ENCODE data around the gene LDLRAD3. TPM values are rescaled to one million over a fixed set of nuclear protein-coding genes. Genes with fewer than 3 reads are reported as not detected.

Gene LDLRAD3
- total and polyA plus RNA-seq, 4 experiments from 2014 or later: not detected

DNA sequence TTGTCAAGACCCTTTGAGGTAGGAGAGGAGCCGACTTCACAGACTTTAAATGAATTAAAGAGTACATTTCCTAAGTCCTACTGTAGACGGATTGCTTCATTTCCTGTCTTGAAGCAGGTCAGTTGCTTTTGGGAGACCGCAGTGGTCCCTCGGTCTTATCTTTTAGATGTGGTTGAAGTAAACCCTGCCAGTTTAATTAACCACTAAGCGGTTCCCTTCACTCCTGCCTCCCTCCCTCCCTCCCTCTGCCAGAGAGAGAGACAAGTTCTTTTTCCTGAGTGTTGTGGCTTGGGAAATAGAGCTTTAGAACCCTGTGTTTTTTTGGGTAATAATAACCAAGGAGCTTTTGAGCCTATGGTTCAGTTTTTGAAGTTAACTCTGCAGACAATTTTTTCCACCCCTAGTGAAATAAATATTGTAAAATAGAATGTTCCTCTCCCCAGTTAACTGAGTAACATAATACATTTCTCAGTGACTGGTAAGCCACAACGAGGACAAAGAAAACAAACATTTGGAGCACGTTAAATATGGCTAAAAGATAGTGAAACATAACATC is 147.5 kb downstream of the LDLRAD3 start:
- no peak overlapping the region for H3K27ac ChIP-seq (ENCODE audit: low read depth, low read length)
- Mint-ChIP-seq H3K9me3 (peaks cover 0 to 11% (median 3%) of the 10 kb centered on the region in 8 donors), H3K27ac (no peak overlapping the region), H3K4me3 (no peak overlapping the region), H3K27me3 (peaks cover 15 to 24% of the 10 kb centered on the region in 2 donors), H3K4me1 (no peaks in the 10 kb centered on the region), H3K36me3 (no peaks in the 10 kb centered on the region)
- no peaks in the 10 kb centered on the region for H3K36me3 ChIP-seq (ENCODE audit: insufficient read depth, low read length)
- no peaks in the 10 kb centered on the region for H3K9me3 ChIP-seq (ENCODE audit: control insufficient read depth in 1 of 2, low read length in 2 of 2)
- ChIA-PET CTCF (ENCODE audit: partially characterized antibody) (no interaction called here), POLR2A (ENCODE audit: partially characterized antibody) (no interaction called here)
- H3K27me3 ChIP-seq (ENCODE audit: insufficient read depth, low read length): no peaks in the 10 kb centered on the region
- intact Hi-C loops (cut with micrococcal nuclease): no loop called here
- H3K4me3 ChIP-seq (ENCODE audit: low read length in 2 of 2): no peak overlapping the region
- H3K4me1 ChIP-seq (ENCODE audit: insufficient read depth, low read length): no peaks in the 10 kb centered on the region
- no peak for DNase-seq

DNA sequence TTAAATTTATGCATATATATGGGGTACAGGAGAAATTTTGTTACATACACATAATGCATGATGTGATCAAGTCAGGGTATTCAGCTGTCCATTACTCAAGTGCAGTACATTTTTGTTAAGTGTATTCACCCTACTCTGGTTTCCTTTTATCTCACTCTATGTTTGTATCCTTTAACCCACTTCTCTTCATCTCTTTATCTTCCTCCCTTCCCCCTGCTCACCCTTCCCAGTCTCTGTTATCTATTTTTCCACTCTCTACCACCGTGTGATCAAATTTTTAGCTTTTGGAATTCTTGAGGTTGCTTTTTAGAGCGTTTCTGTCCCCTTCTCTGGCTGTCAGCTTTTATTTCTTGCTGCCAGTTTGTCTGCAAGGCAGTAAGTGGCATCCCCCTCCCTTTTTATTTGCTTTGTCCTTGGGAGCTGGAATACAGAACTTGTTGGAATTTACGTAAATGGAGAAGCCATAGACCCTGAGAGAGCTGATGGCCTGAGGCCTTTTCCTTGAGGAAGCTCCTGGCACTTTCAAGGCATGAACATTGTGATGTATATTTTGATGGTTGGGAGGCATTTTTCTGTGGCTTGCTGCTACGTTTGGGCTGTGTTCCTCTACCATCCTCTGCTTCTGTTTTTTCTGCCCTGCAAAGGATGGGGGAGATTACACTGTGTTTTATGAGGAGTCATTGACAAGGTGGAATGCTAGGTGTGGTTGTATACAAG is 148.6 kb downstream of the LDLRAD3 start:
- no peak for DNase-seq
- Histone ChIP-seq H3K36me3 (ENCODE audit: insufficient read depth, low read length) (no peaks in the 10 kb centered on the region), H3K27ac (ENCODE audit: low read depth, low read length) (no peak overlapping the region), H3K4me1 (ENCODE audit: insufficient read depth, low read length) (no peaks in the 10 kb centered on the region), H3K27me3 (ENCODE audit: insufficient read depth, low read length) (no peaks in the 10 kb centered on the region), H3K4me3 (ENCODE audit: low read length in 2 of 2) (no peak overlapping the region), H3K9me3 (ENCODE audit: control insufficient read depth in 1 of 2, low read length in 2 of 2) (no peaks in the 10 kb centered on the region)
- Mint-ChIP-seq H3K4me3 (no peak overlapping the region), H3K4me1 (no peaks in the 10 kb centered on the region), H3K9me3 (peaks cover 0 to 8% (median 3%) of the 10 kb centered on the region in 8 donors), H3K27ac (no peak overlapping the region), H3K36me3 (no peaks in the 10 kb centered on the region), H3K27me3 (peaks cover 15 to 24% of the 10 kb centered on the region in 2 donors)
- intact Hi-C loops (cut with micrococcal nuclease): no loop called here
- ChIA-PET CTCF (ENCODE audit: partially characterized antibody) (interaction anchor here (1.0 kb wide), 1 partner anchor 26 kb away, joined by 3 read pairs; no protein-coding TSS in a partner anchor), POLR2A (ENCODE audit: partially characterized antibody) (no interaction called here)

DNA sequence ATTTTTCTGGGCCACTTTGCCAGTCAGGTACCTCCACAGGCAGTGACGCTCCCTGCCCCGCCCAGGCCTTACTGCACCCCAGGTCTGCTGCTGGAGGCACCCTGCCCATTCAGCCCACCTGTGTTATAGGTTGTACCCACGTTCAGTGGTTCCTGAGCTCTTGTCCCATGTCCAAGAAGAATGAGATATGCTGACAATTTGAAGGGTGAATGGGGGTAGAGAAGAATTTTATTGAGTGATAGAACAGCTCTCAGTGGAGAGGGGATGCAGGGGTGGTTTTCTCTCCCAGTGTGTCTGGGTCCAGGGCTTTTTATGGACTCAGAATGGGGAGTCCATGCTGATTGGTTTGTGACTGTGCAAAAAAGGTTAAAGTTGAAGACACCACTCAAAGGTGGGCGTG is 149.7 kb downstream of the LDLRAD3 start:
- intact Hi-C loops (cut with micrococcal nuclease): no loop called here
- Histone ChIP-seq H3K36me3 (ENCODE audit: insufficient read depth, low read length) (no peaks in the 10 kb centered on the region), H3K4me1 (ENCODE audit: insufficient read depth, low read length) (no peaks in the 10 kb centered on the region), H3K27me3 (ENCODE audit: insufficient read depth, low read length) (no peaks in the 10 kb centered on the region), H3K9me3 (ENCODE audit: control insufficient read depth in 1 of 2, low read length in 2 of 2) (no peaks in the 10 kb centered on the region), H3K27ac (ENCODE audit: low read depth, low read length) (no peak overlapping the region), H3K4me3 (ENCODE audit: low read length in 2 of 2) (no peak overlapping the region)
- no peak for DNase-seq
- Mint-ChIP-seq H3K36me3 (no peaks in the 10 kb centered on the region), H3K27me3 (peaks cover 15 to 24% of the 10 kb centered on the region in 2 donors), H3K4me3 (no peak overlapping the region), H3K9me3 (peaks cover 0 to 7% (median 1%) of the 10 kb centered on the region in 8 donors), H3K27ac (no peak overlapping the region), H3K4me1 (no peaks in the 10 kb centered on the region)
- ChIA-PET CTCF (ENCODE audit: partially characterized antibody) (no interaction called here), POLR2A (ENCODE audit: partially characterized antibody) (no interaction called here)

DNA sequence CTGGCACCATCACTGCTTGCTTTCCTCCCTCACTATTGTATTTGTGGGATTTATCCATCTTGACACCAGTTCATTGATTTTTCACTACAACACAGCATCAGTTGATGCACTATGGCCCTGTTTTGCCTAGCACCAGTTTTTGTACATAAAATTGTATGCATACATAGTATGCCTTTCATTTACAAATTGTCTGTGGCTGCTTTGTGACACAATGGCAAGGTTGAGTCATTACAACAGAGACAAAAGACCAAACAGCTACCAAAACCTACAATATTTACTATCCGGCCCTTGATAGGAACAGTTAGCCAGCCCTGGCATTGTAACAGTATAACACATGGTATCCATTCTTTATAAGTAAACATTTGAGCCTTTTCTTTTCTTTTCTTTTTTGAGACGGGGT is 150.3 kb downstream of the LDLRAD3 start:
- H3K27me3 Mint-ChIP-seq: peaks cover 17 to 26% of the 10 kb centered on the region in 2 donors
- no peaks in the 10 kb centered on the region for H3K4me1 Mint-ChIP-seq
- H3K36me3 Mint-ChIP-seq: no peaks in the 10 kb centered on the region
- H3K27me3 ChIP-seq (ENCODE audit: insufficient read depth, low read length): no peaks in the 10 kb centered on the region
- no peak overlapping the region for H3K4me3 ChIP-seq (ENCODE audit: low read length in 2 of 2)
- H3K36me3 ChIP-seq (ENCODE audit: insufficient read depth, low read length): no peaks in the 10 kb centered on the region
- ChIA-PET POLR2A (ENCODE audit: partially characterized antibody) (no interaction called here), CTCF (ENCODE audit: partially characterized antibody) (no interaction called here)
- no peak overlapping the region for H3K27ac Mint-ChIP-seq
- peaks cover 0 to 7% (median 0%) of the 10 kb centered on the region in 8 donors for H3K9me3 Mint-ChIP-seq
- intact Hi-C loops (cut with micrococcal nuclease): no loop called here
- H3K4me1 ChIP-seq (ENCODE audit: insufficient read depth, low read length): no peaks in the 10 kb centered on the region
- H3K4me3 Mint-ChIP-seq: no peak overlapping the region
- no peaks in the 10 kb centered on the region for H3K9me3 ChIP-seq (ENCODE audit: control insufficient read depth in 1 of 2, low read length in 2 of 2)
- DNase-seq: no peak
- H3K27ac ChIP-seq (ENCODE audit: low read depth, low read length): no peak overlapping the region

DNA sequence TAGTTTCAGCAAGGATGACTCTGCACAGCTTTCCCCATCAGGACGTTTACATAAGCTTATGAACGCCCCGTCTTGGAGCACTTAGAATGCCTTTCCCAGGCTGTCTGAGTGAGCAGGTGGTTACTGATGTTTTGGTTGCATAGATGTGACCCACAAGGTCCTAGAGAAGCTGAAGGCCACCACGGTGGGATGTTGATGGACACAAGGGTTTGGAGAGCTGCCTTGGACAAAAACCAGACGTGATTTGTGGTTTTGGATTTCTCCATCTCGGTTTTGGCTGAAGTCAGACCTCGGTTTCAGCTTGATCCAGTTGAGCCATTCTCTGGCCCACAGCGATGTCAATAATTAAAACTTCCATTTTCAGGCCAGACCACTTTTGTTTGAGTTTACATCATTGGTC is 151.9 kb downstream of the LDLRAD3 start:
- DNase-seq: no peak
- CTCF ChIA-PET (ENCODE audit: partially characterized antibody): no interaction called here
- POLR2A ChIA-PET (ENCODE audit: partially characterized antibody): no interaction called here
- Histone ChIP-seq H3K27ac (ENCODE audit: low read depth, low read length) (no peak overlapping the region), H3K27me3 (ENCODE audit: insufficient read depth, low read length) (no peaks in the 10 kb centered on the region), H3K4me1 (ENCODE audit: insufficient read depth, low read length) (no peaks in the 10 kb centered on the region), H3K4me3 (ENCODE audit: low read length in 2 of 2) (no peak overlapping the region), H3K36me3 (ENCODE audit: insufficient read depth, low read length) (no peaks in the 10 kb centered on the region), H3K9me3 (ENCODE audit: control insufficient read depth in 1 of 2, low read length in 2 of 2) (no peaks in the 10 kb centered on the region)
- no peaks in the 10 kb centered on the region for H3K4me1 Mint-ChIP-seq
- H3K36me3 Mint-ChIP-seq: no peaks in the 10 kb centered on the region
- peaks cover 0 to 7% (median 0%) of the 10 kb centered on the region in 8 donors for H3K9me3 Mint-ChIP-seq
- H3K27me3 Mint-ChIP-seq: peaks cover 14 to 20% of the 10 kb centered on the region in 2 donors
- no peak overlapping the region for H3K4me3 Mint-ChIP-seq
- intact Hi-C loops (cut with micrococcal nuclease): no loop called here
- no peak overlapping the region for H3K27ac Mint-ChIP-seq

DNA sequence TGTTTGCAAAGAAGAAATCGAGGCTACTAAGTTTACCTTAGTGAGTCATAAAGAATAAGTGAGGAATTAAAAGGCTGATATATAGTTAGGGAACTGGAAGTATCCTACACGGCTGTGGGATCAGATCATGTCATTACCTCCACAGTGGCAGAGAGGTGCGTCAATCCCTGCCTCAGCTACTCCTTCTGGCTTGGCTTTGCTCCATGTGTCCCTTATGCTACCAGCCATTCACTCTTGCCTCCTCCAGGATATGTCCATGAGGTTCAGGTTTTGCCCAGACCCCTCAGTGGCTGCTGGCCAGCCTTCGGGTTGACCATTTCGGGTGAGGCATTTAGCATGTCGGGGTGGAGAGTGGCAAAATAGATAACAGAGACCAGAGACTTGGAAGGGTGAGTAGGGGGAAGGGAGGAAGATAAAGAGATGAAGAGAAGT is 153.4 kb downstream of the LDLRAD3 start:
- Mint-ChIP-seq H3K27ac (no peak overlapping the region), H3K4me3 (no peak overlapping the region), H3K36me3 (no peaks in the 10 kb centered on the region), H3K27me3 (peaks cover 11 to 13% of the 10 kb centered on the region in 2 donors), H3K9me3 (peaks cover 0 to 7% (median 0%) of the 10 kb centered on the region in 8 donors), H3K4me1 (no peaks in the 10 kb centered on the region)
- Histone ChIP-seq H3K27me3 (ENCODE audit: insufficient read depth, low read length) (no peaks in the 10 kb centered on the region), H3K4me1 (ENCODE audit: insufficient read depth, low read length) (no peaks in the 10 kb centered on the region), H3K27ac (ENCODE audit: low read depth, low read length) (no peak overlapping the region), H3K36me3 (ENCODE audit: insufficient read depth, low read length) (no peaks in the 10 kb centered on the region), H3K9me3 (ENCODE audit: control insufficient read depth in 1 of 2, low read length in 2 of 2) (no peaks in the 10 kb centered on the region), H3K4me3 (ENCODE audit: low read length in 2 of 2) (no peak overlapping the region)
- no peak for DNase-seq
- intact Hi-C loops (cut with micrococcal nuclease): no loop called here
- ChIA-PET POLR2A (ENCODE audit: partially characterized antibody) (no interaction called here), CTCF (ENCODE audit: partially characterized antibody) (no interaction called here)

DNA sequence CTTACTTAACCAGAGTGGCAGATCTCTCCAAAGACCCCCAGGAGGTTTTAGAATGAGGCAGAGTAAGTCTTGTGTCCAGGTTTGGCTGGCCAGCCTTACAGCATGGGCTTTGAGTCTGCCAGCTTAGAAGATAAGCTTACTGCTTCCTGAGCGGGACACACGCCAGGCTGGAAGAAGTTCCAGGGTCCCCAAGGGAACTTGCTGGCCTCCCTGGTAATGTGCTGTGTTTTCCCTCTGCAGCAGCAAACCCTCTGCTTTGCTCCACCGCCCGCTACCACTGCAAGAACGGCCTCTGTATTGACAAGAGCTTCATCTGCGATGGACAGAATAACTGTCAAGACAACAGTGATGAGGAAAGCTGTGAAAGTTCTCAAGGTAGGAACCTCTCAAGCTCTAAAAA is 154.2 kb downstream of the LDLRAD3 start:
- intact Hi-C loops (cut with micrococcal nuclease): no loop called here
- no peak overlapping the region for H3K4me3 ChIP-seq (ENCODE audit: low read length in 2 of 2)
- DNase-seq: no peak
- no peak overlapping the region for H3K27ac ChIP-seq (ENCODE audit: low read depth, low read length)
- Mint-ChIP-seq H3K9me3 (peaks cover 0 to 7% (median 0%) of the 10 kb centered on the region in 8 donors), H3K36me3 (no peaks in the 10 kb centered on the region), H3K4me1 (no peaks in the 10 kb centered on the region), H3K27me3 (peaks cover 7 to 11% of the 10 kb centered on the region in 2 donors), H3K27ac (no peak overlapping the region), H3K4me3 (no peak overlapping the region)
- H3K36me3 ChIP-seq (ENCODE audit: insufficient read depth, low read length): no peaks in the 10 kb centered on the region
- no peaks in the 10 kb centered on the region for H3K9me3 ChIP-seq (ENCODE audit: control insufficient read depth in 1 of 2, low read length in 2 of 2)
- H3K27me3 ChIP-seq (ENCODE audit: insufficient read depth, low read length): no peaks in the 10 kb centered on the region
- ChIA-PET POLR2A (ENCODE audit: partially characterized antibody) (no interaction called here), CTCF (ENCODE audit: partially characterized antibody) (no interaction called here)
- no peaks in the 10 kb centered on the region for H3K4me1 ChIP-seq (ENCODE audit: insufficient read depth, low read length)

Data from CD4-positive, alpha-beta memory T cell (primary cell).